ENCODE results near the gene ANKRD17. TPM values are rescaled to one million over a fixed set of nuclear protein-coding genes. Genes with fewer than 3 reads are reported as not detected.

Gene ANKRD17
- total RNA-seq, 1 experiment from 2014 or later, result 62.1 TPM

DNA sequence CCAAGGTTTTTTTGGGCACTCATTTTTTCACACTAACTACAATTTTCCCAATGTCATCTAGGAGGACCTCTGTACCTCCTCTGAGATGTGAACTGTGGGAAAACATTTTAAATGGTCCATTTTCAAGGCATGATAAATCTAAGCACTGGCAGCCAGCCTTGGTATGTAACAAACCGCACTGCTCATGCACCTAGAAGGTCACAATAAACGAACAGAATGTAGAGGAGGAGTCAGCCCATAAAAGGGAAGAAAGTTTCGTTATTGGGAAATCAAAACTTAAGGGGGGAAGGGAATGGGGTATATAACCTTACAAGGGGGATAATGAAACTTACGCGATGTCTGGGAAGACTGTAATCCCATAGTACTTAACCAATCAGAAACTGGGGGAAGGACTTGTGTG lies 205.5 kb downstream of the ANKRD17 start:
- peaks cover 2 to 4% of the 10 kb centered on the region in 2 experiments; a peak in 1 of 4 replicates for H3K36me3 ChIP-seq (ENCODE audit: control insufficient read depth in 1 of 2, insufficient read depth in 2 of 2, low read length in 2 of 2)
- H3K27me3 ChIP-seq (ENCODE audit: insufficient read depth, low read length), result no peaks in the 10 kb centered on the region
- H3K4me1 ChIP-seq (ENCODE audit: control insufficient read depth in 1 of 2, insufficient read depth in 2 of 2, low read length in 2 of 2), result no peaks in the 10 kb centered on the region
- BruUV-seq (replicated peaks), result no TSS peak
- TF ChIP-seq CEBPB (IDR thresholded peaks at IDR 0.05; ENCODE audit: low read depth) (no peak), FOSL1 (IDR thresholded peaks at IDR 0.05; ENCODE audit: low read depth) (no peak), SIN3A (IDR thresholded peaks at IDR 0.05; ENCODE audit: low read depth) (no peak), RAD21 (IDR thresholded peaks at IDR 0.05; ENCODE audit: low read depth) (no peak), EZH2 (IDR thresholded peaks at IDR 0.05) (no peak), CBX3 (IDR thresholded peaks at IDR 0.05; ENCODE audit: low read depth) (no peak), JUND (IDR thresholded peaks at IDR 0.05) (no peak), TCF7L2 (IDR thresholded peaks at IDR 0.05; ENCODE audit: borderline replicate concordance, extremely low read depth, insufficient read depth, insufficient read length) (no peak), POLR2A (IDR thresholded peaks at IDR 0.05; ENCODE audit: borderline replicate concordance, extremely low read depth, insufficient read depth, insufficient read length) (no peak), EGR1 (IDR thresholded peaks at IDR 0.05; ENCODE audit: low read depth) (no peak), ZFX (IDR thresholded peaks at IDR 0.05) (no peak), EZH2phosphoT487 (IDR thresholded peaks at IDR 0.05; ENCODE audit: borderline replicate concordance) (no peak)
- TF ChIP-seq, protein P1, sequence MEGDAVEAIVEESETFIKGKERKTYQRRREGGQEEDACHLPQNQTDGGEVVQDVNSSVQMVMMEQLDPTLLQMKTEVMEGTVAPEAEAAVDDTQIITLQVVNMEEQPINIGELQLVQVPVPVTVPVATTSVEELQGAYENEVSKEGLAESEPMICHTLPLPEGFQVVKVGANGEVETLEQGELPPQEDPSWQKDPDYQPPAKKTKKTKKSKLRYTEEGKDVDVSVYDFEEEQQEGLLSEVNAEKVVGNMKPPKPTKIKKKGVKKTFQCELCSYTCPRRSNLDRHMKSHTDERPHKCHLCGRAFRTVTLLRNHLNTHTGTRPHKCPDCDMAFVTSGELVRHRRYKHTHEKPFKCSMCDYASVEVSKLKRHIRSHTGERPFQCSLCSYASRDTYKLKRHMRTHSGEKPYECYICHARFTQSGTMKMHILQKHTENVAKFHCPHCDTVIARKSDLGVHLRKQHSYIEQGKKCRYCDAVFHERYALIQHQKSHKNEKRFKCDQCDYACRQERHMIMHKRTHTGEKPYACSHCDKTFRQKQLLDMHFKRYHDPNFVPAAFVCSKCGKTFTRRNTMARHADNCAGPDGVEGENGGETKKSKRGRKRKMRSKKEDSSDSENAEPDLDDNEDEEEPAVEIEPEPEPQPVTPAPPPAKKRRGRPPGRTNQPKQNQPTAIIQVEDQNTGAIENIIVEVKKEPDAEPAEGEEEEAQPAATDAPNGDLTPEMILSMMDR (IDR thresholded peaks at IDR 0.05 in 2 of 3, conservative IDR thresholded peaks at IDR 0.05 in 1 of 3; ENCODE audit: borderline replicate concordance in 1 of 3, insufficient read depth in 1 of 3, low read depth in 2 of 3, low read length in 2 of 3), result no peak
- TF ChIP-seq, protein P2, sequence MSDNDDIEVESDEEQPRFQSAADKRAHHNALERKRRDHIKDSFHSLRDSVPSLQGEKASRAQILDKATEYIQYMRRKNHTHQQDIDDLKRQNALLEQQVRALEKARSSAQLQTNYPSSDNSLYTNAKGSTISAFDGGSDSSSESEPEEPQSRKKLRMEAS (IDR thresholded peaks at IDR 0.05), result no peak
- TF ChIP-seq, protein P3, sequence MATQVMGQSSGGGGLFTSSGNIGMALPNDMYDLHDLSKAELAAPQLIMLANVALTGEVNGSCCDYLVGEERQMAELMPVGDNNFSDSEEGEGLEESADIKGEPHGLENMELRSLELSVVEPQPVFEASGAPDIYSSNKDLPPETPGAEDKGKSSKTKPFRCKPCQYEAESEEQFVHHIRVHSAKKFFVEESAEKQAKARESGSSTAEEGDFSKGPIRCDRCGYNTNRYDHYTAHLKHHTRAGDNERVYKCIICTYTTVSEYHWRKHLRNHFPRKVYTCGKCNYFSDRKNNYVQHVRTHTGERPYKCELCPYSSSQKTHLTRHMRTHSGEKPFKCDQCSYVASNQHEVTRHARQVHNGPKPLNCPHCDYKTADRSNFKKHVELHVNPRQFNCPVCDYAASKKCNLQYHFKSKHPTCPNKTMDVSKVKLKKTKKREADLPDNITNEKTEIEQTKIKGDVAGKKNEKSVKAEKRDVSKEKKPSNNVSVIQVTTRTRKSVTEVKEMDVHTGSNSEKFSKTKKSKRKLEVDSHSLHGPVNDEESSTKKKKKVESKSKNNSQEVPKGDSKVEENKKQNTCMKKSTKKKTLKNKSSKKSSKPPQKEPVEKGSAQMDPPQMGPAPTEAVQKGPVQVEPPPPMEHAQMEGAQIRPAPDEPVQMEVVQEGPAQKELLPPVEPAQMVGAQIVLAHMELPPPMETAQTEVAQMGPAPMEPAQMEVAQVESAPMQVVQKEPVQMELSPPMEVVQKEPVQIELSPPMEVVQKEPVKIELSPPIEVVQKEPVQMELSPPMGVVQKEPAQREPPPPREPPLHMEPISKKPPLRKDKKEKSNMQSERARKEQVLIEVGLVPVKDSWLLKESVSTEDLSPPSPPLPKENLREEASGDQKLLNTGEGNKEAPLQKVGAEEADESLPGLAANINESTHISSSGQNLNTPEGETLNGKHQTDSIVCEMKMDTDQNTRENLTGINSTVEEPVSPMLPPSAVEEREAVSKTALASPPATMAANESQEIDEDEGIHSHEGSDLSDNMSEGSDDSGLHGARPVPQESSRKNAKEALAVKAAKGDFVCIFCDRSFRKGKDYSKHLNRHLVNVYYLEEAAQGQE (IDR thresholded peaks at IDR 0.05; ENCODE audit: low read depth), result no peak
- intact Hi-C loops (cut with micrococcal nuclease), result no loop called here
- ATAC-seq (no peak), DNase-seq (ENCODE audit: low read depth, low spot score) (no peak)
- H2AFZ ChIP-seq (ENCODE audit: low read depth, low read length, poor library complexity, severe bottlenecking), result no peak overlapping the region
- H3K79me2 ChIP-seq (ENCODE audit: insufficient read depth, low read length), result no peaks in the 10 kb centered on the region
- ChIA-PET CTCF (no interaction called here), POLR2A (no interaction called here), RAD21 (ENCODE audit: low non-redundant PET in 1 of 2, low total read pairs in 2 of 2, uncharacterized antibody in 2 of 2, unreplicated experiment in 2 of 2) (no interaction called here)
- no peaks in the 10 kb centered on the region for H3K9me3 ChIP-seq (ENCODE audit: control insufficient read depth in 1 of 2, insufficient read depth in 1 of 2, low read depth in 1 of 2, low read length in 2 of 2)
- H3K27ac ChIP-seq (ENCODE audit: low read depth, low read length), result no peak overlapping the region
- H3K9ac ChIP-seq (ENCODE audit: low read length), result no peak overlapping the region
- no peak overlapping the region for H3K4me3 ChIP-seq (replicated peaks in 1 of 2; ENCODE audit: low read depth in 1 of 2, low read length in 2 of 2)
- no peak overlapping the region for H3K4me2 ChIP-seq (ENCODE audit: low read length)
- no peaks in the 10 kb centered on the region for H3K9me2 ChIP-seq (ENCODE audit: insufficient read depth)
- H4K20me1 ChIP-seq (ENCODE audit: insufficient read depth), result no peaks in the 10 kb centered on the region
